SK-N-SH treated with all-trans-retinoic acid at 6 μM for 48 hours (cell line): ENCODE measurements around the gene BRF1.

ENCODE experiments used
- ATAC-seq: fragments of 200-7000 bp; cut with Tn5 transposase; 3 replicates; pipeline ENCODE4 v1.9.1; 2020; ENCODE audit warnings: mild to moderate bottlenecking, moderate library complexity
- ARNTL ChIP-seq: fragments of 450-650 bp; formaldehyde crosslinking; IDR thresholded peaks from 2 replicates; pipeline ENCODE4 v1.5.0; 2020; ENCODE audit warnings: low read depth, mild to moderate bottlenecking, moderate library complexity, borderline replicate concordance
- BACH2 ChIP-seq: fragments of 250-450 bp; sonication (Bioruptor Pico); IDR thresholded peaks from 2 replicates; pipeline ENCODE4 v1.9.0; 2021; ENCODE audit warnings: mild to moderate bottlenecking, borderline replicate concordance
- CREB5 ChIP-seq: fragments of 250-450 bp; sonication (Bioruptor Pico); IDR thresholded peaks from 2 replicates; pipeline ENCODE4 v1.5.1; 2020; ENCODE audit warnings: low read depth, mild to moderate bottlenecking, moderate library complexity
- CSDC2 ChIP-seq: fragments of 250-450 bp; sonication (Bioruptor Pico); IDR thresholded peaks from 2 replicates; pipeline ENCODE4 v1.5.0; 2020; ENCODE audit warnings: mild to moderate bottlenecking, moderate library complexity
- CSRNP3 ChIP-seq: fragments of 250-450 bp; sonication (Bioruptor Pico); IDR thresholded peaks from 2 replicates; pipeline ENCODE4 v1.5.1; 2021; ENCODE audit warnings: mild to moderate bottlenecking, moderate library complexity
- ESRRG ChIP-seq: fragments of 250-450 bp; sonication (Bioruptor Pico); IDR thresholded peaks from 2 replicates; pipeline ENCODE4 v1.6.1; 2021; ENCODE audit warnings: mild to moderate bottlenecking
- GLIS3 ChIP-seq: fragments of 250-450 bp; sonication (Bioruptor Pico); IDR thresholded peaks from 2 replicates; pipeline ENCODE4 v1.5.0; 2020; ENCODE audit warnings: mild to moderate bottlenecking, moderate library complexity
- ISL1 ChIP-seq: fragments of 250-450 bp; sonication (Bioruptor Pico); IDR thresholded peaks from 2 replicates; pipeline ENCODE4 v2.1.2; 2022; ENCODE audit warnings: mild to moderate bottlenecking, moderate library complexity
- OSR1 ChIP-seq: fragments of 250-450 bp; sonication (Bioruptor Pico); IDR thresholded peaks from 2 replicates; pipeline ENCODE4 v1.8.0; 2022; ENCODE audit warnings: moderate library complexity, mild to moderate bottlenecking, inconsistent platforms
- PATZ1 ChIP-seq: fragments of 250-450 bp; sonication (Bioruptor Pico); IDR thresholded peaks from 2 replicates; pipeline ENCODE4 v1.8.0; 2020; ENCODE audit warnings: mild to moderate bottlenecking, moderate library complexity, borderline replicate concordance
- PPARA ChIP-seq: fragments of 250-450 bp; sonication (Bioruptor Pico); IDR thresholded peaks from 2 replicates; pipeline ENCODE4 v1.5.0; 2020; ENCODE audit warnings: mild to moderate bottlenecking, borderline replicate concordance
- RARB ChIP-seq: fragments of 250-450 bp; sonication (Bioruptor Pico); IDR thresholded peaks from 2 replicates; pipeline ENCODE4 v1.8.0; 2021; ENCODE audit warnings: mild to moderate bottlenecking, moderate library complexity
- SNAI2 ChIP-seq: fragments of 250-450 bp; sonication (Bioruptor Pico); IDR thresholded peaks from 2 replicates; pipeline ENCODE4 v1.5.0; 2020; ENCODE audit warnings: mild to moderate bottlenecking, moderate library complexity
- TCF4 ChIP-seq: fragments of 250-450 bp; sonication (Bioruptor Pico); IDR thresholded peaks from 2 replicates; pipeline ENCODE4 v1.8.0; 2021; ENCODE audit warnings: mild to moderate bottlenecking, moderate library complexity, borderline replicate concordance
- TOX ChIP-seq: fragments of 250-450 bp; sonication (Bioruptor Pico); IDR thresholded peaks from 2 replicates; pipeline ENCODE4 v1.8.0; 2021; ENCODE audit warnings: mild to moderate bottlenecking, moderate library complexity, borderline replicate concordance
- TSHZ2 ChIP-seq: fragments of 250-450 bp; sonication (Bioruptor Pico); IDR thresholded peaks from 2 replicates; pipeline ENCODE4 v1.5.0; 2020; ENCODE audit warnings: mild to moderate bottlenecking, moderate library complexity
- ZC3H10 ChIP-seq: fragments of 250-450 bp; sonication (Bioruptor Pico); IDR thresholded peaks from 2 replicates; pipeline ENCODE4 v1.5.1; 2021; ENCODE audit warnings: mild to moderate bottlenecking, moderate library complexity
- ZFP3 ChIP-seq: fragments of 250-450 bp; sonication (Bioruptor Pico); IDR thresholded peaks from 2 replicates; pipeline ENCODE4 v1.5.0; 2020; ENCODE audit warnings: mild to moderate bottlenecking, moderate library complexity
- ZNF565 ChIP-seq: fragments of 450-650 bp; formaldehyde crosslinking; conservative IDR thresholded peaks from 2 replicates; pipeline ENCODE4 v1.5.0; 2020; ENCODE audit warnings: low read depth, mild to moderate bottlenecking, moderate library complexity
- ZNF70 ChIP-seq: fragments of 450-650 bp; formaldehyde crosslinking; IDR thresholded peaks from 2 replicates; pipeline ENCODE4 v1.5.0; 2020; ENCODE audit warnings: mild to moderate bottlenecking, moderate library complexity
- ZNF8 ChIP-seq: fragments of 450-650 bp; formaldehyde crosslinking; IDR thresholded peaks from 2 replicates; pipeline ENCODE4 v1.5.0; 2020; ENCODE audit warnings: mild to moderate bottlenecking, moderate library complexity
- TF ChIP-seq, protein P1 (sequence below): fragments of 250-450 bp; sonication (Bioruptor Pico); IDR thresholded peaks from 2 replicates; pipeline ENCODE4 v1.8.0; 2021; ENCODE audit warnings: low read depth, mild to moderate bottlenecking, moderate library complexity, borderline replicate concordance

Gene BRF1

DNA sequence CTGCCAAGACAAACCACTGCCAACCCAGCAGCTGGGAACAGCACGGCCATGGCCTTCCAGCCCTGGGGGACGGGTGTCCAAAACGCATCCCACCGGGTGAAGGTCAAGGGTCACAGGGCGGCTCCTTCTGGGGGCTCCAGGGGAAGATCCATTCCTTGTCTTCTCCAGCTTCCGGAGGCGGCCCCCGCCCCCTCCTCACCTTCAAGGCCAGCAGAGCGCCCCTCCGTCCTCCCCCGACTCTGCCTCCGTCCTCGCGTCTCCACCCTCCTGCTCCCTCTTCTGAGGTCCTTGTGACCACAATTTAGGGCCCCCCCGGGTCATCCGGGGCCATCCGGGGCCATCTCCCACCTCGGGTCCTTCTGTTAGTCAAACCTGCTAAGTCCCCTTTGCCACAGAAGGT, 115.8 kb downstream of the BRF1 start:
- ATAC-seq, result no peak

DNA sequence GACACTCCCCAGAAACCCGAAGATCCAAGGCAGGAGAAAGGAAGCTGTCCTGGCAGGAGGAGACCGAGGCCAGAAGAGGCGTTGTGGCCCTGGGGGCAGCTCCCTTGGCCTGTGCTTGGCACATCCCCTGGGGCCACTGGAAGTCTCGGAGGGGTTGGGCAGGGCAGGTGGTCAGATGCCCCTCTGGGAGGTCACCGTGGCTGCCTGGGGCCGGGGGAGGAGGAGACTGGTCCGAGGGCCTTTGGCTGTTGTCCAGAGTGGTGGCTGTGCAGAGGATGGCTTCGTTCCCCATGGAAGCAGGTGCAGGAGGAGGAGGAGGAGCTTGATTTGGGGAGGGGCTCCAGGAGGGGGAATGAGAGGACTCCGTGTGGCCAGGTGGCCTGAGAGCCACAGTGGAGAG, 116.3 kb downstream of the BRF1 start:
- ATAC-seq, result no peak
- no peak for TF ChIP-seq ESRRG (CRISPR knock-in tag)
- TF ChIP-seq PPARA (CRISPR knock-in tag), result no peak
- no peak for TF ChIP-seq SNAI2 (CRISPR knock-in tag)
- TF ChIP-seq, protein P1, sequence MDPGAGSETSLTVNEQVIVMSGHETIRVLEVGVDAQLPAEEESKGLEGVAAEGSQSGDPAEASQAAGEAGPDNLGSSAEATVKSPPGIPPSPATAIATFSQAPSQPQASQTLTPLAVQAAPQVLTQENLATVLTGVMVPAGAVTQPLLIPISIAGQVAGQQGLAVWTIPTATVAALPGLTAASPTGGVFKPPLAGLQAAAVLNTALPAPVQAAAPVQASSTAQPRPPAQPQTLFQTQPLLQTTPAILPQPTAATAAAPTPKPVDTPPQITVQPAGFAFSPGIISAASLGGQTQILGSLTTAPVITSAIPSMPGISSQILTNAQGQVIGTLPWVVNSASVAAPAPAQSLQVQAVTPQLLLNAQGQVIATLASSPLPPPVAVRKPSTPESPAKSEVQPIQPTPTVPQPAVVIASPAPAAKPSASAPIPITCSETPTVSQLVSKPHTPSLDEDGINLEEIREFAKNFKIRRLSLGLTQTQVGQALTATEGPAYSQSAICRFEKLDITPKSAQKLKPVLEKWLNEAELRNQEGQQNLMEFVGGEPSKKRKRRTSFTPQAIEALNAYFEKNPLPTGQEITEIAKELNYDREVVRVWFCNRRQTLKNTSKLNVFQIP (CRISPR knock-in tag), result no peak
- TF ChIP-seq OSR1, result no peak
- no peak for TF ChIP-seq TOX (CRISPR knock-in tag)
- no peak for TF ChIP-seq ZNF8 (CRISPR knock-in tag)
- TF ChIP-seq PATZ1, result no peak
- no peak for TF ChIP-seq TCF4
- no peak for TF ChIP-seq CREB5

More for the DNA sequence above, 115.8 kb downstream of the BRF1 start:
- TF ChIP-seq RARB (CRISPR knock-in tag) (no peak), ZNF565 (CRISPR knock-in tag) (no peak), CSDC2 (CRISPR knock-in tag) (no peak), OSR1 (no peak), ZFP3 (no peak), PPARA (CRISPR knock-in tag) (no peak), SNAI2 (CRISPR knock-in tag) (no peak), BACH2 (no peak), ESRRG (CRISPR knock-in tag) (no peak), ARNTL (no peak), ZNF70 (CRISPR knock-in tag) (no peak), CREB5 (no peak), TOX (CRISPR knock-in tag) (no peak), GLIS3 (CRISPR knock-in tag) (no peak), TCF4 (no peak), ISL1 (no peak), ZC3H10 (CRISPR knock-in tag) (no peak), TSHZ2 (CRISPR knock-in tag) (no peak), CSRNP3 (CRISPR knock-in tag) (no peak)
- TF ChIP-seq, protein P1 (CRISPR knock-in tag), result no peak
